22Rv1 (cell line): Measurements from ENCODE around the gene P2RY11.

Source experiments
- H3K27ac ChIP-seq: fragments of 450-650 bp; 2 replicates; pipeline ENCODE4 v1.5.1; 2017
- ZFX ChIP-seq: fragments of 450-650 bp; IDR thresholded peaks from 2 replicates; pipeline ENCODE4 v1.6.1; 2017; ENCODE audit warnings: antibody characterized with exemption, borderline replicate concordance
- TF ChIP-seq, protein P1 (sequence below): fragments of 450-650 bp; IDR thresholded peaks from 2 replicates; pipeline ENCODE4 v1.5.1; 2017; ENCODE audit warnings: mild to moderate bottlenecking

Gene P2RY11

GRCh38 chr19:10152100-10152499 lies 40.6 kb downstream of the P2RY11 start:
- TF ChIP-seq ZFX: no peak
- TF ChIP-seq, protein P1, sequence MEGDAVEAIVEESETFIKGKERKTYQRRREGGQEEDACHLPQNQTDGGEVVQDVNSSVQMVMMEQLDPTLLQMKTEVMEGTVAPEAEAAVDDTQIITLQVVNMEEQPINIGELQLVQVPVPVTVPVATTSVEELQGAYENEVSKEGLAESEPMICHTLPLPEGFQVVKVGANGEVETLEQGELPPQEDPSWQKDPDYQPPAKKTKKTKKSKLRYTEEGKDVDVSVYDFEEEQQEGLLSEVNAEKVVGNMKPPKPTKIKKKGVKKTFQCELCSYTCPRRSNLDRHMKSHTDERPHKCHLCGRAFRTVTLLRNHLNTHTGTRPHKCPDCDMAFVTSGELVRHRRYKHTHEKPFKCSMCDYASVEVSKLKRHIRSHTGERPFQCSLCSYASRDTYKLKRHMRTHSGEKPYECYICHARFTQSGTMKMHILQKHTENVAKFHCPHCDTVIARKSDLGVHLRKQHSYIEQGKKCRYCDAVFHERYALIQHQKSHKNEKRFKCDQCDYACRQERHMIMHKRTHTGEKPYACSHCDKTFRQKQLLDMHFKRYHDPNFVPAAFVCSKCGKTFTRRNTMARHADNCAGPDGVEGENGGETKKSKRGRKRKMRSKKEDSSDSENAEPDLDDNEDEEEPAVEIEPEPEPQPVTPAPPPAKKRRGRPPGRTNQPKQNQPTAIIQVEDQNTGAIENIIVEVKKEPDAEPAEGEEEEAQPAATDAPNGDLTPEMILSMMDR: no peak
- no peak overlapping the region for H3K27ac ChIP-seq

DNA sequence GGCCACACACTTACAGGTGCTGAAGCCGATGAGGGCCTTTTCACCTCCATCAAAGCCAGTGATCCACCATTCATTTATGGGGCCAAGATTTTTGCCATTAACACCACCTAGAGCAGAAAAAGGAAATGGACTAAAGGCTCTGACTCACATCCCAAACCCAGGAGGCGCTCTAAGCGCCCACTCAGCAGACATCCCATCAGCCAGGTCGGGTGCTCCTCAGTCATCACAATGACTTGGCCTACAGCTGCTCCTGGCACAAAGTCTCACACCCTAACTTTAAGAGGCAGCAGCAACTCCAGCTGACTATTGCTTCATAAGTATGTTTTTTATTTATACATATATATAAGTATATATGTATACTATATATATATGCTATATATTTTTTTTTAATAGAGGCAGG lies 44.3 kb downstream of the P2RY11 start:
- H3K27ac ChIP-seq: no peak overlapping the region
- TF ChIP-seq ZFX: no peak

GRCh38 chr19:10158071-10158470 lies 46.6 kb downstream of the P2RY11 start:
- TF ChIP-seq, protein P1: no peak
- no peak for TF ChIP-seq ZFX
- no peak overlapping the region for H3K27ac ChIP-seq

GRCh38 chr19:10158485-10158884 lies 47.0 kb downstream of the P2RY11 start:
- no peak overlapping the region for H3K27ac ChIP-seq
- TF ChIP-seq ZFX: no peak
- TF ChIP-seq, protein P1: no peak

DNA sequence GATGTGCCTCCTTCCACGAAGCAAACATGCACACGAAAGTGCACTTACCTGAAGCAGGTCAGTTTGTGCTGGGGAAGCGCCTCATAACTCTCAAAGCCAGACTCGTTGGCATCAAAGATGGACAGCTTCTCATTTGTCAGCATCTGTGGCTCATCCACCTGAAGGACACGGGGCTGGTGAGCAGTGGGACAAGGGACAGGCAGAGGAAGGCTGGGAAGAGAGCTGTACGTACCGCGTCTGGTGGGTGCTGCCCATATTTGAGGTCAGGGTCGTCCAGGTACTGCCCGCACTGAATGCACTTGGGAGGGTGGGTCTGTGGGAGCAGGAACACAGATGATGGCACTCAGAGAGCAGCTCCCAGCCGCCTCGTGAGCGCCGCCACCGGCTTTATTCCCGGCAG lies 48.1 kb downstream of the P2RY11 start:
- TF ChIP-seq, protein P1: no peak
- no peak for TF ChIP-seq ZFX
- H3K27ac ChIP-seq: no peak overlapping the region

DNA sequence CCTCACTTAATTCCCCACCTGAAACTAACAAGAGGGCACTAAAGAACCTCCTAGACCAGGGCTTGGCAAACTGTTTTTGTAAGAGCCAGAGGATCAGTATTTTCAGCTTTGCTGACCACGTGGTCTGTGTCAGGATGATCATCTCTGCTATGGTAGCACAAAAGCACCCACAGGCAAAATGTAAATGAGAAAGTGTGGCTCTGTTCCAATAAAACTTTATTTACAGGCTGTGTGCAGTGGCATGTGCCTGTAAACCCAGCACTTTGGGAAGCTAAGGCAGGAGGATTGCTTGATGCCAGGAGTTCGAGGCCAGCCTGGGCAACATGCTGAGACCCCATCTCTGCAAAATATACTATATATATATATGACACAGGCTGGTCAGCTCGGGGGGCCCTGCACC lies 52.0 kb downstream of the P2RY11 start:
- no peak for TF ChIP-seq ZFX
- TF ChIP-seq, protein P1: no peak
- no peak overlapping the region for H3K27ac ChIP-seq
